ENCODE data around the gene FBXL19.

FBXL19 gene

DNA sequence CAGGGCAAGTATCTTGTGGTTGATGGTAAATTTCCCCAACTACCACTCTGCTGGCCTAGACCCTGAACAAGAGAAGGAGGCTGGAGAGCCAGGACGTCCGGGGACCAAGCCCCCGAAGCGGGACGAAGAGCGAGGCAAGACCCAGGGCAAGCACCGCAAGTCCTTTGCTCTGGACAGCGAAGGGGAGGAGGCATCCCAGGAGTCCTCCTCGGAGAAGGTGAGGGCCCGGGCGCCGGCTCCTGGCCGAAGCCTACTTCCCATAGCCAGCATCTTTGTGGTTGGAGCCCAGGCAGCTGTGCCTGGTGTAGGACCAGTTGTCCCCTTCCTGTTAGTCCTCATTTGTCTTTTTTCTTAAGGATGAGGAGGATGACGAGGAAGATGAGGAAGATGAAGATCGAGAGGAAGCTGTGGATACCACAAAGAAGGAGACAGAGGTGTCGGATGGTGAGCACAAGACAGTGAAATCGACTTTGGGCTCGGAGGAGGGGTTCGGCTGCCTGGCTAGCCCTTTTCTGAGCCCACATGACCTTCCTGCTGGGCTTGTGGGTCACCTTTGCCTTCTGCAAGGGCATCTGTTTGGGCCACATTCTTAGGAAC, 46.0 kb downstream of the FBXL19 start:
- no peak overlapping the region for H3K4me3 ChIP-seq (ENCODE audit: low read depth, low read length)
- TF ChIP-seq MYC (IDR thresholded peaks at IDR 0.05; ENCODE audit: low read depth, low read length), result no peak
- TF ChIP-seq, protein P1, sequence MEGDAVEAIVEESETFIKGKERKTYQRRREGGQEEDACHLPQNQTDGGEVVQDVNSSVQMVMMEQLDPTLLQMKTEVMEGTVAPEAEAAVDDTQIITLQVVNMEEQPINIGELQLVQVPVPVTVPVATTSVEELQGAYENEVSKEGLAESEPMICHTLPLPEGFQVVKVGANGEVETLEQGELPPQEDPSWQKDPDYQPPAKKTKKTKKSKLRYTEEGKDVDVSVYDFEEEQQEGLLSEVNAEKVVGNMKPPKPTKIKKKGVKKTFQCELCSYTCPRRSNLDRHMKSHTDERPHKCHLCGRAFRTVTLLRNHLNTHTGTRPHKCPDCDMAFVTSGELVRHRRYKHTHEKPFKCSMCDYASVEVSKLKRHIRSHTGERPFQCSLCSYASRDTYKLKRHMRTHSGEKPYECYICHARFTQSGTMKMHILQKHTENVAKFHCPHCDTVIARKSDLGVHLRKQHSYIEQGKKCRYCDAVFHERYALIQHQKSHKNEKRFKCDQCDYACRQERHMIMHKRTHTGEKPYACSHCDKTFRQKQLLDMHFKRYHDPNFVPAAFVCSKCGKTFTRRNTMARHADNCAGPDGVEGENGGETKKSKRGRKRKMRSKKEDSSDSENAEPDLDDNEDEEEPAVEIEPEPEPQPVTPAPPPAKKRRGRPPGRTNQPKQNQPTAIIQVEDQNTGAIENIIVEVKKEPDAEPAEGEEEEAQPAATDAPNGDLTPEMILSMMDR (IDR thresholded peaks at IDR 0.05; ENCODE audit: low read depth, low read length), result no peak
- no peak for TF ChIP-seq POLR2A (IDR thresholded peaks at IDR 0.05; ENCODE audit: extremely low read depth, insufficient read length)
- TF ChIP-seq, protein P2, sequence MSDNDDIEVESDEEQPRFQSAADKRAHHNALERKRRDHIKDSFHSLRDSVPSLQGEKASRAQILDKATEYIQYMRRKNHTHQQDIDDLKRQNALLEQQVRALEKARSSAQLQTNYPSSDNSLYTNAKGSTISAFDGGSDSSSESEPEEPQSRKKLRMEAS (IDR thresholded peaks at IDR 0.05; ENCODE audit: low read depth, low read length), result no peak
- DNase-seq (ENCODE audit: low read depth), result no peak

DNA sequence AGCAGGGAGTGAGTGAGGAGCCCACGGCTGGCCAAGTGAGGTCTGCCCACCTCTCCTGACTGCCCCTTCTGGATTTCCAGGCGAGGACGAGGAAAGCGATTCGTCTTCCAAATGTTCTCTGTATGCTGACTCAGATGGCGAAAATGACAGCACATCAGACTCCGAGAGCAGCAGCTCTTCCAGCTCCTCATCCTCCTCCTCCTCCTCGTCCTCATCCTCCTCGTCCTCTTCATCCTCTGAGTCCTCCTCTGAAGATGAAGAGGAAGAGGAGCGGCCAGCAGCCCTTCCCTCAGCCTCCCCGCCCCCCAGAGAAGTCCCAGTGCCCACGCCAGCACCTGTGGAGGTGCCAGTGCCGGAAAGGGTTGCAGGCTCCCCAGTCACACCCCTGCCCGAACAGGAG, 47.9 kb downstream of the FBXL19 start:
- TF ChIP-seq, protein P1 (IDR thresholded peaks at IDR 0.05; ENCODE audit: low read depth, low read length), result no peak
- TF ChIP-seq MYC (IDR thresholded peaks at IDR 0.05; ENCODE audit: low read depth, low read length) (no peak), POLR2A (IDR thresholded peaks at IDR 0.05; ENCODE audit: extremely low read depth, insufficient read length) (no peak)
- DNase-seq (ENCODE audit: low read depth), result no peak
- no peak overlapping the region for H3K4me3 ChIP-seq (ENCODE audit: low read depth, low read length)

DNA sequence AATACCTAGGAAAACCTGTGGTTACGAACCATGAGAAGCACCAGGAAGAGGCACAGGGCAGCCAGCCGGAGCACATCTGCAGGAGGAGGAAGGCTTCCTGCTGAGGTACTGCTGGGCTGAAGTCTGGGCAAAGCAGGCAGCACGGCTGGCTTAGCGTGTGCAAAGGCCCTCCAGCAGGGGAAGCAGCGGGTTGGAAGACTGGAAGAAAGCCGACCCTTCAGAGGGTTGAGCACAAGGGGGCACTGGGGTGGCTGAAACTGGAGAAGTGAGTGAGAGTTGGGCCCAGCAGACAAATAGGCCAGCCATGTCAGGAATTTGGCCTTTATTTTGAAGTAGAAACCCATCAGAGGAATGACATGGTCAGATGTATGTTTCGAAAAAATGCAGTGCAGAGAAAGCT, 49.5 kb downstream of the FBXL19 start:
- H3K4me3 ChIP-seq (ENCODE audit: low read depth, low read length), result no peak overlapping the region
- TF ChIP-seq POLR2A (IDR thresholded peaks at IDR 0.05; ENCODE audit: extremely low read depth, insufficient read length) (no peak), MYC (IDR thresholded peaks at IDR 0.05; ENCODE audit: low read depth, low read length) (no peak)
- TF ChIP-seq, protein P1 (IDR thresholded peaks at IDR 0.05; ENCODE audit: low read depth, low read length), result peak; percentile 7
- no peak for DNase-seq (ENCODE audit: low read depth)

DNA sequence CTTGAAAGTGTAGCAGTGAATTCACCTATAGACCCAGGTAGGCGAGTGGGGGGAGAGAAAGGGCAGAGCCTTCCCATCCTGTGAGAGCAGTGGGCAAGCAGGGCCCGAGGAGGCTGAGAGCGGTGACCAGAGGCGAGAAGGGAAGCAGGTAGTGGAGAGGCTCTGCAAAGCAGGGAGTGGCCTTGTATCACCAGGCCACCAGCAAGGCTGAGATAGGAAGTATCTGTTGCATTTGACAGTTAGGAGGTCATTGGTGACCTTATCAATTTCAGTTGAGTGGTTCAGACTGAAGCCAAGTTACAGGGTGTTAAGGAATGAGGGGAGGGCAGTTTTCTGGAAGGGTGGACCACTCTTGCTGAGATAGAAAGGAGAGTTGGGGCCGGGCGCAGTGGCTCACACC, 51.0 kb downstream of the FBXL19 start:
- no peak for TF ChIP-seq MYC (IDR thresholded peaks at IDR 0.05; ENCODE audit: low read depth, low read length)
- TF ChIP-seq POLR2A (IDR thresholded peaks at IDR 0.05; ENCODE audit: extremely low read depth, insufficient read length), result no peak
- TF ChIP-seq, protein P1 (IDR thresholded peaks at IDR 0.05; ENCODE audit: low read depth, low read length), result no peak
- TF ChIP-seq, protein P2 (IDR thresholded peaks at IDR 0.05; ENCODE audit: low read depth, low read length), result no peak
- DNase-seq (ENCODE audit: low read depth), result no peak

DNA sequence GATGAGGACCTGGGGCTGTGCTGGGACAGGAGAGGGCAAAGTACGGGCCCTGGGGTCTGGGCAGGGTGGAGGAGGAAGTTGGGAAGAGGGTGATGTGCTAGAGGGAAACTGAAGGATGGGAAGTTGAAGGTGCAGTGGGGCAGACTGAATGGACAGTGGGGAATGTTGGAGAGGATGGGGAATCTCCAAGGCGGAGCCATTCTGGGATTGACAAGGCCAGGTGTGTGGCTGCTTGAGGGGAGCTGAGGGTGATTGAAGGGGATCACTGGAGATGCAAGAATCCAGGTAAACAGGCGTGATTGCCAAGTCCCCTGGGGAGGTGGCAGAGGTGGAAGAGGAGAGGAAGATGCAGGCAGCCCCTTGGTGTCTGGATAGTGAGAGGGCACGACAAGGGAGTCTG, 53.1 kb downstream of the FBXL19 start:
- no peak for DNase-seq (ENCODE audit: low read depth)
- no peak overlapping the region for H3K4me3 ChIP-seq (ENCODE audit: low read depth, low read length)
- no peak for TF ChIP-seq MYC (IDR thresholded peaks at IDR 0.05; ENCODE audit: low read depth, low read length)
- TF ChIP-seq POLR2A (IDR thresholded peaks at IDR 0.05; ENCODE audit: extremely low read depth, insufficient read length), result no peak
- TF ChIP-seq, protein P1 (IDR thresholded peaks at IDR 0.05; ENCODE audit: low read depth, low read length), result no peak
- TF ChIP-seq, protein P2 (IDR thresholded peaks at IDR 0.05; ENCODE audit: low read depth, low read length), result no peak

More for the DNA sequence above, 51.0 kb downstream of the FBXL19 start:
- H3K4me3 ChIP-seq (ENCODE audit: low read depth, low read length), result no peak overlapping the region

DNA sequence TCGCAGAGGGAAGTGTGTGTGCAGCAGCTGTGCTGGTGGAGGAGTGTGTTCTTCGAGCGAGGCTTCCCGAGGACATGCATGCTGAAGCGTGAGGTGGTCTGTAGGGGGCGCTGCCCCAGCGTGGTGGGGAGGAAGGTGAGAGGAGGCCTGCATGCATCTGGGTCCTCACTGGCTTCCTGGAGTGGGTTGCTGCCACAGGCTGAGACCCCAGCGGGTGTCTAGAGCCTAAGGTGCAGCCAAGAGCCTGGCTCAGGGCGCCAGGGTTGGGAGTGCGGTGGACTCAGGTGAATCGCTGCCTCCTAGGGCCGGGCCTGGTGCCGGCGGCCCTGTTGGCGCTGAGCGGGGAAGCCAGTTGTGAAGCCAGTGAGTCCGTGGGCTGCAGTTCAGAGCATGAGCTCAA, 54.1 kb downstream of the FBXL19 start:
- peak; percentile 57 for DNase-seq (ENCODE audit: low read depth)
- no peak overlapping the region for H3K4me3 ChIP-seq (ENCODE audit: low read depth, low read length)
- TF ChIP-seq, protein P2 (IDR thresholded peaks at IDR 0.05; ENCODE audit: low read depth, low read length), result 0 out of 2 replicates have a peak, but pooled peaks have one; percentile 14
- TF ChIP-seq POLR2A (IDR thresholded peaks at IDR 0.05; ENCODE audit: extremely low read depth, insufficient read length) (no peak), MYC (IDR thresholded peaks at IDR 0.05; ENCODE audit: low read depth, low read length) (no peak)
- TF ChIP-seq, protein P1 (IDR thresholded peaks at IDR 0.05; ENCODE audit: low read depth, low read length), result peak; percentile 42

Measured in NB4 (cell line).